Right ventricle myocardium superior (tissue), 1 donor: ENCODE data around the gene AOPEP. TPM values are rescaled to one million over a fixed set of nuclear protein-coding genes. Genes with fewer than 3 reads are reported as not detected.

Experiments used
- ATAC-seq: fragments of 200-7000 bp; cut with Tn5 transposase; one replicate; pipeline ENCODE4 v1.9.1; 2020; ENCODE audit warnings: mild to moderate bottlenecking; ENCODE audit not compliant: poor library complexity
- DNase-seq: peaks from one replicate; pipeline ENCODE4 v3.0.0-alpha.2; 2020
- intact Hi-C: fragments of 100-400 bp; cut with DNase I; formaldehyde crosslinking; loops from one replicate; pipeline ENCODE4 v1.11.2; 2022
- total RNA-seq: library from RNA; stranded (reverse); fragmentation: NEBNext Ultra II Directional; extraction: Animal tissue kit (Norgen Biotek cat#: 25700); gene quantifications from one replicate; pipeline ENCODE4 v1.2.1, GENCODE V29; 2021
- donor health status: DM: no; HTN: yes; CAD: no; lungs with severe emphysema.

The AOPEP gene
- total RNA-seq, 1 donor from 2014 or later: 158 TPM

GRCh38 chr9:95075700-95076099, 349.2 kb downstream of the AOPEP start:
- intact Hi-C loops: no loop called here
- ATAC-seq (no peak), DNase-seq (no peak)

DNA sequence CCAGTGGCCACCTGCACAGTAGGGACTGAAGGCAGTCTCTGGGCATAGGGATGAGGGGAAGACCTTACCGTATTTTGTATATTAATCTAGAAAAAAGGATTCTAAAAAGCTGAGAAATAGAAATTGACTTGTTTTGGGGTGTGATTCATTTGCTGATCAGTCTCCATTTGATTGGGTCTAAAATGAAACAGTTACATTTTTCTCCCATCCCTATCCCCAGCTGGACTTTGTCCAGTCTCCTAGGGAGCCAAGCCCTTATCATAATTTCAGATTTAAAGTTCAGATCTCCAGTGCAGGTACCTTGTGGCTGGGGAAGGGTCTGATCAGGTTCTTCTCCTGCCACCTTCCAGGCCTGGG, 350.2 kb downstream of the AOPEP start:
- DNase-seq (no peak), ATAC-seq (no peak)
- intact Hi-C loops: no loop called here

DNA sequence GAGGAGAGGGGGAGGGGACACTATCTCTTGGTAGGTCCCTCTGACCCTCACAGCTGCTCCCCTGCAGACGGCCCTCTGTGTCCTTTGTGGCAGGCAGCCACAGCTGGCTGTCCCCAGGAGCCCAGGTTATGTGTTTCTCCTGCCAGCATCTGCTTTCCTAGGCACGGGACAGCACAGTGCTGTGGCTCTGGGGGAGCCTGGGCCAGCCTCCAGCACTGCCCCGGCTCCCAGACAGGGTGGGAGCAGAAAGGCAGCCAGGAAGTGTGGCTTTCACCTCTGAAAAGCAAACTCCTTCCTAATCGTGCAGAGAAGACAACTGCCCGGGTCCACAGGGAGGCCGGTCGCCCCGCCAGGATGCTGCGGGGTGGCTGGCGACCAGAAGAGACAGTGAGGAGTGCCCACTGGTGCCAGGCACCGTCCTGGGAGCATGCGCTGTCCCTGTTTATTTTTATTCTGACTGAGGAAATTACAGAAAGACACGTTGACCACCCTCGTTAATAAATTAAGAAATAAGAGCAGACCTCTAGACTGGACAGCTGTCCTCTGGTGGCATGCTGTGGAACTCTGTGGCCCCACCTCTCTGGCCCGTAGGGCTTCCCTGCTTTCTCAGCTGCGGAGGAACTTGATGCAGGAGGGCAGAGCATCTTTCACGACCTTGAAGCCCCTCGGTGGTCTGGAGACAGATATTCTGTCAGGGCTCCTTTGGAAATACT, 350.7 kb downstream of the AOPEP start:
- DNase-seq: no peak
- intact Hi-C loops: no loop called here
- peak; percentile 11 for ATAC-seq

DNA sequence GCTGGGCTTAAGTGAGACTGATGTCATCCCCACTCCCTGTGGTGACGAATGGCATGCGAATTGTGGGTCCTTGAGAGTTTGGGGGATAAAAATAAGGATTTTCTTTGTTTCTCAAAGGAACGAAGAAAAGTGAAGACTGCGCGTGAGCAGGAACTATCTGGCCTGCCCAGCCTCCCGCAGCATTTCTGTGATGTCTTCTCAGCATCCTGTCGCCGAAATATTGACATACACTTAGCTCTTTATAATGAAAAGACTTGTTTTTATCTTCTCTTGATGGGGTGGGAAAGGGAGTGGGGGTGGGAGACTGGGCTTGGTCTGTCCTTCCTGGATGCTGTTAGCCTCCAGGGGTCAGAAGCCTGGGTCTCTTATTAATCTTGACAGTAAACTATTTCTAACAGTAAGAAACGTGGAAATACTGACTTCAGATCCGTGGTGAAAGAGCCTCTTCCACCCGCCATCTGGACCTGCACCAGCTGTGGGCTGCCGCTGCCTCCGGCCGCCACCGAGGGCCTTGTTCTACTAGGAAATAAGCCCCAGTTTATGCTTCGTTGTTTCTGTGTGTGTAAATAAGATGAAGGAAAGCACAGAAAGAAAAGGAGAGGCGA, 351.4 kb downstream of the AOPEP start:
- peak; percentile 55 for DNase-seq
- intact Hi-C loops: no loop called here
- no peak for ATAC-seq

DNA sequence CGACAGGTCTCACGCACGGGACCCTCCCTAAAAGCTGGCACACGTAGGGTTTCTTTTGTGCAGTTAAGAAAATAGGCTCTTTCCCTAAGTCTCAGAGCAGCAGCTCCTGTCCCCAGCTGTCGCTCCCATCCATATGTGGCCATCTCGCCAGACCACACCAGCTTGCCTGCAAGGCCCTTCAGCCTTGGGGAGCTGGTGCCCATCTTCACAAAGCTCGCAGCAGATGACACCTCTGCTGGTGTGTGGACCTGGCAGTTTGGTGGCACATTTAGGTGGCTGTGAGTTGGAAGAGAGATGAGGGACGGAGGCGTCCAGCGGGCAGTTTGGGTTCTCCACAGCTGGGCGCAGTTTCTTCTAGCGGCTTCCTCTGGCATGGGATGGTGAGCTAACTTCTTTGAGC, 352.0 kb downstream of the AOPEP start:
- intact Hi-C loops: no loop called here
- DNase-seq (no peak), ATAC-seq (peak; percentile 1)

- peak; percentile 57 for ATAC-seq
- intact Hi-C loops: no loop called here
- DNase-seq: no peak
Observed at GRCh38 chr9:95078939-95079338, 352.4 kb downstream of the AOPEP start.

- DNase-seq: no peak
Observed at GRCh38 chr9:95079461-95079860, 353.0 kb downstream of the AOPEP start.

DNA sequence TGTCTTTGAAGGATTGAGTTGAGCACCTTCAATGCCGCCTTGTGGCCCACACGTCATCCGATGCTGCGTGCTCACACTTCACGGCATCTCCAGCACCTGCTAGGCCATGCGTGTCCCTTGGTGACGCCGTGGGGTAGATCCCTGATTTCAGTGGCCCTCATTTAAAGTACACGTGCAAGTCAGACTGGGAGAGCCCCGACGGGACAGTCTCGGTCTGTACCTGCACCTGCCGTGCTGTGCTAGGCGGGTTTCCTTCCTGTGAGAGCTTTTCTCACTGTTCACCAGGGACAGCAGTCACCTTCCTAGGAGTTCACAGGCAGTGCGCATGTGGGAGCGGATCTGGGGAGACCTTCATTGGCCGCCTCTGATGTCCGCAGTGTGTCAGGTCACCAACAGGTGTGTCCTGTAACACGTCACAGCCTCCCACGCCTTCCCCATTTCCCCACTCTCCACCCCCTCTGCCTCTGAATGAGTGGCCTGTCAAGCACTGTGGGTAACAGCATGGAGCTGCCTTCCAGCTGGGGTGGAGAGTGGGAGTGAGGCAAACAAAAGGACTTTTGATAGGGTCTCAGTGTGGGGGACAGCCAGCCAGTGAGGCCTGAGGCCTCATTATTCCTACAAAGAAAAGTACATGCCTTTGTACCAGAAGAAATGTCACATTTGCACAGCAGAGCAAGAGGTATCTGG, 354.6 kb downstream of the AOPEP start:
- DNase-seq: no peak
- intact Hi-C loops: no loop called here
- no peak for ATAC-seq

More at GRCh38 chr9:95079461-95079860, 353.0 kb downstream of the AOPEP start:
- ATAC-seq: no peak
- intact Hi-C loops: no loop called here

DNA sequence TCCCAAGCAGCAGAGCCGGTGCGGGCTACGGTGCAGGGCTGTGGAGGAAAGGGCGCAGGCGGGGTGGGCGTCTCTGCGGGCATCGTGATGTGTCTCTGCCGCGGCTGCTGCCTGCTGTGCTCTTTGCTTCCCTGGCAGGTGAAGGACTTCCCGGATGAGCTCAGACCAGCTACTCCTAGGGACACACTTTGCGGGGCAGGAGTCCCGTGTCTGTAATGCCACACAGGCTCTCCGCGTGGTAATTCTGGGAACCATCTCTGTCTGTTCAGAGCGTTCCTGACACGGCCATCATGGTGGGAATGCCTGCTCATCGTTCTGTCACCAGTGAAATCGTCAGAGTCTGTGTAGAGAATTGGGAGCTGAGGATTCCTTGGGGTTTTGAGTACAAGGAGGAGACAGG, 355.5 kb downstream of the AOPEP start:
- DNase-seq (no peak), ATAC-seq (no peak)
- intact Hi-C loops: no loop called here

GRCh38 chr9:95082401-95083084, 356.0 kb downstream of the AOPEP start:
- DNase-seq (no peak), ATAC-seq (no peak)
- intact Hi-C loops: no loop called here

DNA sequence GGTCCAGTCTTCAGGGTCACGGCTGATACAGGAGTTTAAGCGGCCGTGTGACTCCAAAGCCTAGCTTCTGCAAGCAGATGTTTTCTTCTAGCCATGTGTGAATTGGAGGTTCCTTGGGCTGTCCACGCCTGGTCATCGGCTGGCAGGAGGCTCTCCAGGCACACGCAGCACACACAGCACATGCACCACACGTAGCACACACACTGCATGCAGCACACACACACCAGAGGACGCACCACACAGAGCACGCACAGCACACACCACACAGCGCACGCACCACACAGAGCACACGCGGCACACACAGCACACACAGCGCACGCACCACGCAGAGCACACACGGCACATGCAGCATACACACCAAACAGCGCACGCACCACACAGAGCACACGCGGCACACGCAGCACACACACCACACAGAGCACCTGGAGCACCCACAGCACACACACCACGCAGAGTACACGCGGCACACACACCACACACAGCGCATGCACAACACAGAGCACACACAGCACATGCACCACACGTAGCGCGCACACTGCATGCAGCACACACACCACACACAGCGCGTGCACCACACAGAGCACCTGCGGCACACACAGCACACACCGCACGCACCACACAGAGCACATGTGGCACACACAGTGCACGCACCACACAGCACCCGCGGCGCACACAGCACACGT, 356.7 kb downstream of the AOPEP start:
- intact Hi-C loops: no loop called here
- ATAC-seq: no peak
- DNase-seq: no peak

- ATAC-seq (no peak), DNase-seq (no peak)
- intact Hi-C loops: no loop called here
Observed at GRCh38 chr9:95084254-95084934, 357.9 kb downstream of the AOPEP start.

- DNase-seq: no peak
- ATAC-seq: no peak
- intact Hi-C loops: no loop called here
Observed at GRCh38 chr9:95085036-95085770, 358.7 kb downstream of the AOPEP start.

- DNase-seq: peak; percentile 67
- intact Hi-C loops: no loop called here
- peak; percentile 37 for ATAC-seq
Observed at GRCh38 chr9:95085861-95086563, 359.5 kb downstream of the AOPEP start.

- ATAC-seq (no peak), DNase-seq (no peak)
- intact Hi-C loops: no loop called here
Observed at GRCh38 chr9:95086564-95086955, 360.1 kb downstream of the AOPEP start.

DNA sequence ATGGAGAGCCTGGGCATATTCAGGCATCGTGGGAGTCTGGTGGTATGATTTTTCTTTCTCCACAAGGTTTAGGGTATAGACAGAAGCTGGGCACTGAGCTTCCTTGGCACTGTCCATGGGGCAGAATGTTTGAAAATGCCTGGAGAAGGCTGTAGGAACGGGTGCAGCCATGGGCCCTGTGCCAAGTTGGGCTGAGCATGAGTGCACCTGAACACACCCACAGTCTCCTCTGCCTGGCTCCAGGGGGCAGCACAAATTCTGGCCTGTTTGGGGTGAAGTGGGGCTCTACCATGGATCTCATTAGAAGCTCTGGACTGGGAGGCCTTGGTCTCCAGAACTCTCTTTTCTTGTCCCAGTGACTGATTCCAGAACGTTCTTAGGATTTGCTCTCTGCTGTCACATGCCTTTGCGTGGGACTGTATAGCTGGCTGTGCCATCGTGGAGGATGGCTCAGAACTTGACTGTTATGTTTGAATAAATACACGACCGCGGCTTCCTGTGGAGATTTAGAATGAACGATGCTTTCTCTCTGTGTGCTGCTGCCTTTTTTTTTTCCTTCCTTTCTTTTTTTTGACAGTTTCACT, 361.3 kb downstream of the AOPEP start:
- intact Hi-C loops: no loop called here
- ATAC-seq: no peak
- no peak for DNase-seq
